ENCODE results near the gene HEBP2. TPM values are rescaled to one million over a fixed set of nuclear protein-coding genes. Genes with fewer than 3 reads are reported as not detected.
"Not testable (repeated sequence)": the region's sequence is repeated elsewhere in the genome, so short reads cannot be mapped to it uniquely, and the experiment has no call there.

The HEBP2 gene, protein sequence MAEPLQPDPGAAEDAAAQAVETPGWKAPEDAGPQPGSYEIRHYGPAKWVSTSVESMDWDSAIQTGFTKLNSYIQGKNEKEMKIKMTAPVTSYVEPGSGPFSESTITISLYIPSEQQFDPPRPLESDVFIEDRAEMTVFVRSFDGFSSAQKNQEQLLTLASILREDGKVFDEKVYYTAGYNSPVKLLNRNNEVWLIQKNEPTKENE
- total RNA-seq (10 to 100 TPM; 44.1 to 64.8 (median 44.4) TPM), polyA plus RNA-seq (10 to 100 TPM; 12.4 to 29.5 TPM)
- long read RNA-seq, donor 1, full-length matches to known transcripts: 1 of 9 reads
- long read RNA-seq, donor 1, partial matches to known transcripts: 3 of 9 reads
- long read RNA-seq, donor 1, other reads (novel, unspliced or antisense): 5 of 9 reads
- long read RNA-seq, donor 2, full-length matches to known transcripts: 27 of 45 reads
- long read RNA-seq, donor 2, partial matches to known transcripts: 18 of 45 reads
- long read RNA-seq, donor 2, other reads (novel, unspliced or antisense): 0 of 45 reads
- long read RNA-seq, donor 3, full-length matches to known transcripts: 75 of 84 reads
- long read RNA-seq, donor 3, partial matches to known transcripts: 2 of 84 reads
- long read RNA-seq, donor 3, other reads (novel, unspliced or antisense): 7 of 84 reads

DNA sequence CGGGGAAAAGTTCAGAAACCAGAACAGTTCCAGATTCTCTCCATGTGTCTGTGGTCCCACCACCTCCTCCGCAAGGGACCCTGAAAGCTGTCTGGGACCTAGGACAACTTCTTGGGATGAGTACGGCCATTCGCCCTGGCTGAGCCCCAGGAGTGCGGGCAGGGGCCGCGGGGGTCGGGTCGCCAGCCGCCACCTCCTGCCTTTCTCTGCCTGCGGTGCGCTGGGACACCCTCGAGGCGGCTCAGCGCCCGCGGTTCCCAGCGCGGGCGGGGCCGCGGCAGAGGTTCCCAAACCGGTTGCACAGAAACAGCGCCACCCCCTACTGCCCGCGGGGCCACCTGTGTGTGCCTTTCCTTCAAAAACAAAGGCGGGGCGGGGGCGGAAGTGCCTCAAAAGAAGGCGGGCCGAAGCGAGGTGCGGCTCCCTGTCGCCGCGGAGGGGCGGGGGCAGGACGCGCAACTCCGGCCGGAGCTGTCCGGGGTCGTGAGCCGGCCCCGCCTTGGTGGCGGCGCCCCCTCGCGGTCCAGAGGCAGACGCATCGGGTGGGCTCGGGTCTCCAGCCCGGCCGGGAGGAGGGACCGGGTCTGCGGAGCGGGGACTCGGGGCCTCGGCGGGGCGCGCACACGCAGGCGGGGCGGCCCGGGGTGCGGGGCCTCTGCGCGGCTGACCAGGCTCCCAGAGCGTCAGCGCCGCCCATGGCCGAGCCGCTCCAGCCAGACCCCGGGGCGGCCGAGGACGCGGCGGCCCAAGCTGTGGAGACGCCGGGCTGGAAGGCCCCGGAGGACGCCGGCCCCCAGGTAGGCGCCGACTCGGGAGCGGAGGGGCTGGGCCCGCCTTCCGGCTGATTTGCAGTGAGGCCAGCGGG, at the start of gene HEBP2:
Gene HEBP2, plus strand, starts transcription at position 423 of the 865 bp plus-strand sequence. Its CDS starts 273 bp downstream, at position 696.
- intact Hi-C loops (cut with DNase I): loop anchor here in 1 of 4 donors (10.0 kb wide), 1 partner anchor 289 kb away; no protein-coding TSS in a partner anchor
- Histone ChIP-seq H3K9me3 (no peaks in the 10 kb centered on the region), H3K4me3 (peak within 1 kb of the TSS; percentile 95), H3K27ac (peak within 1 kb of the TSS; percentile 82 to 98), H3K4me1 (ENCODE audit: insufficient read depth) (peaks cover 3% of the 10 kb centered on the region), H3K27me3 (no peaks in the 10 kb centered on the region), H3K36me3 (no peaks in the 10 kb centered on the region)
- peak; percentile 91 to 93 (median 92) for DNase-seq
- peak; percentile 52 for TF ChIP-seq POLR2A (IDR thresholded peaks at IDR 0.05)
- TF ChIP-seq EP300 (IDR thresholded peaks at IDR 0.05): no peak
- TF ChIP-seq, protein P1, sequence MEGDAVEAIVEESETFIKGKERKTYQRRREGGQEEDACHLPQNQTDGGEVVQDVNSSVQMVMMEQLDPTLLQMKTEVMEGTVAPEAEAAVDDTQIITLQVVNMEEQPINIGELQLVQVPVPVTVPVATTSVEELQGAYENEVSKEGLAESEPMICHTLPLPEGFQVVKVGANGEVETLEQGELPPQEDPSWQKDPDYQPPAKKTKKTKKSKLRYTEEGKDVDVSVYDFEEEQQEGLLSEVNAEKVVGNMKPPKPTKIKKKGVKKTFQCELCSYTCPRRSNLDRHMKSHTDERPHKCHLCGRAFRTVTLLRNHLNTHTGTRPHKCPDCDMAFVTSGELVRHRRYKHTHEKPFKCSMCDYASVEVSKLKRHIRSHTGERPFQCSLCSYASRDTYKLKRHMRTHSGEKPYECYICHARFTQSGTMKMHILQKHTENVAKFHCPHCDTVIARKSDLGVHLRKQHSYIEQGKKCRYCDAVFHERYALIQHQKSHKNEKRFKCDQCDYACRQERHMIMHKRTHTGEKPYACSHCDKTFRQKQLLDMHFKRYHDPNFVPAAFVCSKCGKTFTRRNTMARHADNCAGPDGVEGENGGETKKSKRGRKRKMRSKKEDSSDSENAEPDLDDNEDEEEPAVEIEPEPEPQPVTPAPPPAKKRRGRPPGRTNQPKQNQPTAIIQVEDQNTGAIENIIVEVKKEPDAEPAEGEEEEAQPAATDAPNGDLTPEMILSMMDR (IDR thresholded peaks at IDR 0.05): peak; percentile 29 to 86 (median 78)
- WGBS, 3 donors: 0 to 1% (median 1%) methylated on average over 21 to 92 of the region's 92 CpGs

DNA sequence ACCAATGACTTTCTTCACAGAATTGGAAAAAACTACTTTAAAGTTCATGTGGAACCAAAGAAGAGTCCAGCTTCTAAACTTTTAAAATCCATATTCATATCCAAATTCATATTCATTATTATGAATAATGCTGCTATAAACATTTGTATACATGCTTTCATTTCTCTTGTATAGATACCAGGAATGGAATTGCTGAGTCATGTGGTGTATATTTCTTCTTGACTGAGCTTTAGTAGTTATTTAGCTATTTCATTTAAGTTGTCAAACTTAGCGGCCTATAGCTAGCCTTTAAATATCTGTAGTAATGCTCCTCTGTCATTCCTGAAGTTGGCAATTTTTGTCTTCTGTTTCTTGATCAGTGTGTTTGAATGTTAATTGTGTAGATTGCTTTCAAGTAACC, 46.1 kb upstream of the HEBP2 start:
- H3K36me3 ChIP-seq: no peaks in the 10 kb centered on the region
- intact Hi-C loops (cut with DNase I): no loop called here
- 79 to 93% (median 91%) methylated on average over 1 of the region's 1 CpG for WGBS, 3 donors
- TF ChIP-seq EP300 (IDR thresholded peaks at IDR 0.05) (no peak), POLR2A (IDR thresholded peaks at IDR 0.05) (no peak)
- no peak overlapping the region for H3K4me3 ChIP-seq
- H3K27me3 ChIP-seq: no peaks in the 10 kb centered on the region
- H3K9me3 ChIP-seq: no peaks in the 10 kb centered on the region
- DNase-seq: no peak
- H3K4me1 ChIP-seq (ENCODE audit: insufficient read depth): no peaks in the 10 kb centered on the region
- no peak overlapping the region for H3K27ac ChIP-seq

DNA sequence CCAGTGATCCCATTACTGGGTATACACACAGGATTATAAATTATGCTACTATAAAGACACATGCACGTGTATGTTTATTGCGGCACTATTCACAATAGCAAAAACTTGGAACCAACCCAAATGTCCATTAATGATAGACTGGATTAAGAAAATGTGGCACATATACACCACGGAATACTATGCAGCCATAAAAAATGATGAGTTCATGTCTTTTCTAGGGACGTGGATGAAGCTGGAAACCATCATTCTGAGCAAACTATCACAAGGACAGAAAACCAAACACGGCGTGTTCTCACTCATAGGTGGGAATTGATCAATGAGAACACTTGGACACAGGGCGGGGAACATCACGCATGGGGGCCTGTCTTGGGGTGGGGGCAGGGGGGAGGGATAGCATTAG, 35.3 kb upstream of the HEBP2 start:
- H3K9me3 ChIP-seq; intact Hi-C loops (cut with DNase I); H3K27ac ChIP-seq; H3K27me3 ChIP-seq; H3K4me1 ChIP-seq (ENCODE audit: insufficient read depth); H3K36me3 ChIP-seq; H3K4me3 ChIP-seq; DNase-seq: not testable (repeated sequence)
- 92 to 95% (median 92%) methylated on average over 8 of the region's 8 CpGs for WGBS, 3 donors

DNA sequence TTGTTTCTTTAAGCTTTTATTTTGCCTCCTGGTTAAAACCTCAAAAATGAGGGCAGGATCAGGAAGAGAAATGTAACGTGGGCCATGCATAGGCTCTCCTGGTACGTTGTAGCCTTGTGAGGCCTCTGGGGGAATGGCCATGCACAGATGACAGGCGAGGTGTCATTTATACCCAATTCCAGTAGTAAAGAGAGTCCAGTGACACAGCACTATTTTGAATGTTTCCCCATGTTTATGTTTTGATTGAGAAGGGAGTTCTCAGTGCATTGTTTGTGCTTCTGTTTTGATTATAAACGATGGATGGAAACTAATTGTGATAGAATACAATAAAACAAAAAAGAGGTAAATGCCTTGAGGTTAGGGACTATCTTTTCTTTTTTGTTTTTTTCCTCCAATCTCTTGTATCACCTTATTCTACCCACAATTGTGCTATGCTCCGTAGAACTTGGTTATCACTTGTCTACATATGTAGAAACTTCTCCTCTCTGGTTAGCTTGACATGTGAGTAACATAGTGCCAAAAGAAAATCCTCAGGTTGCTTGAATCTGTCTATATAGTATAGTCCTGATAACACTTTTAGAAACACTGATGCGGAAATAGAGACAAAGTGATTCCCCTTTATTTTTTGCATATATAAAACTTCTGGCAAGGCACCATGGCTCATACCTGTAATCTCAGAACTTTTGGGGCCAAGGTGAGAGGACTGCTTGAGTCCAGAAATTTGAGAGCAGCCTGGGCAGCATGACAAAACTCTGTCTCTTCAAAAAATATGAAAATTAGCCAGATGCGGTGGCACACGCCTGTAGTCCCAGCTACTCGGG, 33.2 kb upstream of the HEBP2 start:
- TF ChIP-seq EP300 (IDR thresholded peaks at IDR 0.05): no peak
- TF ChIP-seq POLR2A (IDR thresholded peaks at IDR 0.05): no peak
- TF ChIP-seq, protein P1 (IDR thresholded peaks at IDR 0.05): no peak
- H3K27ac ChIP-seq: no peak overlapping the region
- no peak overlapping the region for H3K4me3 ChIP-seq
- intact Hi-C loops (cut with DNase I): no loop called here
- H3K27me3 ChIP-seq: no peaks in the 10 kb centered on the region
- no peaks in the 10 kb centered on the region for H3K36me3 ChIP-seq
- no peak for DNase-seq
- H3K4me1 ChIP-seq (ENCODE audit: insufficient read depth): no peaks in the 10 kb centered on the region
- H3K9me3 ChIP-seq: no peaks in the 10 kb centered on the region
- 47 to 67% (median 57%) methylated on average over 9 of the region's 9 CpGs for WGBS, 3 donors

DNA sequence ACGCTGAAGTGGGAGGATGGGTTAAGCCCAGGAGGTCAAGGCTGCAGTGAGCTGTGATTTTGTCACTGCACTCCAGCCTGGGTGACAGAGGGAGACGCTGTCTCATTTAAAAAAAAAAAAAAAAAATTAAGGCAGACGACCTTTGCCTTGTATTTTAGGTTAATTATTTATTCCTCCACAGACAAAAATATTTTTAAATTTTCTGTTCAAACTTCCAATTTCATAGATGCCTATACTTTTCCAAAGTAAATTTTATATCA, 32.6 kb upstream of the HEBP2 start:
- 50 to 70% (median 65%) methylated on average over 3 of the region's 3 CpGs for WGBS, 3 donors
- Histone ChIP-seq H3K36me3 (no peaks in the 10 kb centered on the region), H3K27ac (no peak overlapping the region), H3K27me3 (no peaks in the 10 kb centered on the region), H3K4me1 (ENCODE audit: insufficient read depth) (no peaks in the 10 kb centered on the region), H3K9me3 (no peaks in the 10 kb centered on the region), H3K4me3 (no peak overlapping the region)
- DNase-seq: no peak
- intact Hi-C loops (cut with DNase I): no loop called here
- TF ChIP-seq EP300 (IDR thresholded peaks at IDR 0.05): no peak
- TF ChIP-seq, protein P1 (IDR thresholded peaks at IDR 0.05): no peak

All from ovary (tissue), 10 donors.